ENCODE measurements around the gene PPIA. TPM values are rescaled to one million over a fixed set of nuclear protein-coding genes. Genes with fewer than 3 reads are reported as not detected.

PPIA gene
- total RNA-seq, 3 donors from 2014 or later: 792 to 1,320 (median 1,014) TPM

Other genes starting within 250 kb of the PPIA start
- gene DDX56, start 222.8 kb upstream of the PPIA start, total RNA-seq: 10 to 100 TPM; 50.7 to 60.6 (median 60.0) TPM
- 10 to 100 TPM; 76.7 to 93.3 (median 84.9) TPM for gene TMED4, start 214.4 kb upstream of the PPIA start, total RNA-seq
- 100 to 1,000 TPM; 141 to 186 (median 159) TPM for gene OGDH, start 190.1 kb upstream of the PPIA start, total RNA-seq
- gene ZMIZ2, start 47.8 kb upstream of the PPIA start, total RNA-seq: 100 to 1,000 TPM in 1 of 3 donors, 10 to 100 TPM in 2; 80.4 to 104 (median 89.8) TPM
- gene H2AZ2, start 51.4 kb downstream of the PPIA start, total RNA-seq: 100 to 1,000 TPM; 126 to 242 (median 158) TPM
- 10 to 100 TPM; 18.5 to 47.1 (median 20.1) TPM for gene PURB, start 88.8 kb downstream of the PPIA start, total RNA-seq
- 1 to 10 TPM; 3.8 to 6.9 (median 3.9) TPM for gene MYO1G, start 182.3 kb downstream of the PPIA start, total RNA-seq
- gene CCM2, start 203.5 kb downstream of the PPIA start, total RNA-seq: 10 to 100 TPM; 33.4 to 43.8 (median 35.8) TPM